GM18867 (cell line): ENCODE measurements around the gene BCCIP.

Experiments used
- ATAC-seq: cut with Tn5 transposase; IDR thresholded peaks from one replicate; pipeline ENCODE4 v1.9.1; 2021; ENCODE audit warnings: mild to moderate bottlenecking, moderate library complexity; ENCODE audit not compliant: unreplicated experiment

BCCIP gene

GRCh38 chr10:125822878-125823662 is at the start of gene BCCIP, which contains the start of gene UROS:
Gene BCCIP (plus strand): TSS chr10:125823546. CDS start chr10:125823558, 12 bp downstream.
Gene UROS (minus strand): TSS chr10:125823258. CDS start chr10:125816499, 6,759 bp downstream.
- peak; percentile 75 for ATAC-seq

GRCh38 chr10:125773687-125774543 is 49.4 kb upstream of the BCCIP start:
- ATAC-seq = no peak

GRCh38 chr10:125774581-125775191 is 48.7 kb upstream of the BCCIP start:
- ATAC-seq = no peak

GRCh38 chr10:125775491-125776106 is 47.7 kb upstream of the BCCIP start, which contains the start of gene MMP21:
Gene MMP21 (minus strand): TSS chr10:125775821. CDS start chr10:125775821, 0 bp downstream.
- no peak for ATAC-seq

- no peak for ATAC-seq
Observed at GRCh38 chr10:125777806-125778205, 45.5 kb upstream of the BCCIP start.

- ATAC-seq = no peak
Observed at GRCh38 chr10:125778556-125778955, 44.8 kb upstream of the BCCIP start.

GRCh38 chr10:125779403-125780327 is 43.7 kb upstream of the BCCIP start:
- no peak for ATAC-seq

DNA sequence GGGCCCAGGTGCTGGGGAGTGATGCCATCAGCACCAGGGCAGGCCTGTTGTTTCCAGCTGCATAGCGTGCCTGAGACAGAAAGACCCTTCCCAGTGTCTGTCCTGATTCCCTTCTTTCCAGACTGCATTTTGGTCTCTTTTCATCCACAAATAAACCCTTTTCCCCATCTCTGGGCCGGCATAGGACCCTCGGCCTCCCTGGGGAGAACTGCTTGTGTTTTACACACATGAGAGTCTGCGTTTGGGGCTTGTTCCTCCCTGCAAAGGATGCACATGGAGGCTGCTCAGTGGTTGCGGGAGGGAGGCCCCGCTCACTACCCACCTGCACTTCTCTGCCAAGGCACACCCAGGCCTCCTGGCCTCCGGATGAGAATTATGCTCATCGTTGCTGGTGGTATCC is 42.0 kb upstream of the BCCIP start:
- ATAC-seq = no peak

DNA sequence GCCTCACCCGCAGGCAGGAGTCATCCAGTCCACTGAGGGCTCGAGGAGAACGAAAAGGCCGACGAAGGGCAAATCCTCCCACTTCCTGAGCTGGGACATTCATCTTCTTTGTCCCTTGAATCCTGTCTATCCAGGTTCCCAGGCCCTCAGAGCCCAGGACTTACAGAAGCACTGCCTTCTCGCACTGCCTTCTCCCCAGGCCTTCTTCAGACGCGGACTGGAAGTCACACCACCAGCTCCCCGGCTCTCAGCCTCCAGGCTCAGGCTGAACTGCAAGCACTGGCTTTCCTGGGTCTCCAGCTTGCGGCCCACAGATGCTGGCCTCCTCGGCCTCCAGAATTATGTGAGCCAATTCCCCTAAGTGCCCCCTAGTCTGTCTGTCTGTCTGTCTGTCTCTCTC is 41.3 kb upstream of the BCCIP start:
- no peak for ATAC-seq

DNA sequence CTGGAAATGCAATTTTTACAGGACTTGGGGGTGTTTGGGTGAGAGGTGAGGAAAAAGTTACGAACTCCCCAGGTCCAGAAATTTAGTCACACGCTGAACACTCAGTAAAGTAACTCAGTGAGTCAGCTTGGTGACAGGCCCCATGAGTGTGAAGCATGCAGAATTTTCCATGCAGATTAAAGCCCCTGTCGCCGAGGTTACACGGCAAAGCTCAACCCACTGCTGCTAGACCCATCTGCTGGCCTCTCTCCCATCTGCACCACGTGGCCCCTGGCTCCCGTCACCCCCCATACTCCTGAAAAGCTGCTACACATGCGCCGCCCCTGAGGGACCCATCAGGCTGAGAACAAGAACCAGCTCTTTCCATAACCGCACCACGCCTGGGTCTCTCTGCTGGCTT is 40.7 kb upstream of the BCCIP start:
- no peak for ATAC-seq

GRCh38 chr10:125783408-125783807 is 39.9 kb upstream of the BCCIP start:
- no peak for ATAC-seq

DNA sequence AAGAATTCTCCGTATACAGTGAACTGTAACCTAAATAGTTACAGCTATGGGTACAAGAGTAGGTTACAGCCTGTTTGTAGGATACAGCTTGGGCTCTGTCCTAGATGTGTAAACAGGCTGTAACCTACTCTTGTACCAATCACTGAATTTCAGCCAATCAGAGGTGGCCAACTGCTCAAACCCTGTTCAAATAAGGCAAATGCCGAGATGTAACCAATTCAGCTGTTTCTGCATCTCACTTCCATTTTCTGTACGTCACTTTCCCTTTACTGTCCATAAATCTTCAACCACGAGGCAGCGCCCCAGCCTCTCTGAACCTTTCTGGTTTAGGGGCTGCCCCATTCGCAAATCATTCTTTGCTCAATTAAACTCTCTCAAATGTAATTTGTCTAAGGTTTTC is 39.4 kb upstream of the BCCIP start:
- ATAC-seq = peak; percentile 85

DNA sequence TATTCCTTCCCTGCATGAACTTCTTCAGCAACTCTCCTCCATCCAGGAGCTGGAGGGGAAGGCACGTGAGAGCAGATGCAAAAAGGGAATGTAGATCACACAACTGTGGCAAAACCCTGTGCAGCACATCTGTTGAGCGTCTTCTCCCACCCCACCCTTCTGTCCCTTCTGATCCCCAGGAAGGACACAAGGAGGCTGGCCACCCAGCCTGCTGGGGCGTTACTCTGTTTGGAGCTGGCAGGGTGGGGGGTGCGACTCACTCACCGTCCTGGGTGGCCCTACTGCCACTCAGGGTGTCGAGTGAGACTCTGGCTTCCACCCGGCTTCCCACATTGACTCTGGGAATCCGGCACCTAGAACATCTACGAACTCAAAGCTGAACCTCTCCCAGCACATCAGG is 37.6 kb upstream of the BCCIP start:
- no peak for ATAC-seq

DNA sequence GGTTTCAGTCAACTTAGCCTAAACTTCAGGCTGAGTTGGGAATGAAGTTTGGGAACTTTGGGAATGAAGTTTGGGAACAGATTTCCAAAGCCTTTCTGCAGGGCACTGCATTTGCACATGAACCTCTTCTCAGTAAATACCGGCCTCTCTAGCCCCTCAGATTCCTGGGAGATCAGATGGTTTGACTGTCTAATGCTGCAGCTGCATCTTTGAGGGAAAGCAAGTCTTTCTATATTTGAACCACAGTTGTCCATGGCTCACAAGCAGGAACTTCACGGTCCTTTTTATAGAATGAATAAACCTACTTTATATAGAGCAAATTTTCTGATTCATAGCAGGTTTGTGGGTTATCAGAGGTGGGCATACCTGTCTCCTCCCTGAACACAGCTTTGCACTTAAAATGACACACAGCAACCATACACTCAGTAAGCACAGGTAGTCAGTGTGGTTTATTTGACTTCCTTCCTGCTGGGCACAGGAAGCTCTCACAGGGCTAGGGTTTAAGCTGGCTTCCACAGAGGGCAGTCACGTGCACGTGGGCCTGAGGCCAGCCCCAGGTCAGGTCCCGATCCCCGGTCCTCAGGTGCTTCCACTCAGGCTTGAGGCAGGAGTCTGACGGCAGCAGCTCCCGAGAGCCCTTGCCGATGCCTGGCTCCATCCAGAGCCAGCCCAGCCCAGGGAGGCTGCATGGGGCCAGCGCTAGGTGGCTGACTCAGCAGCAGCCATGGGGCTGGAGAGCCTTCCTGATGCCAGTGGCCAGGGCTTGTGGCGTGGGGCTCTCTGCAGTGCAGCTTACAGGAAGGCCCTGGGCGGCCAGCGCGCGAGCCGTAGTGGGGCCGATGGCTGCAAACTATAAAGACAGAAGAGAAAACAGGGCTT is 35.0 kb upstream of the BCCIP start:
- no peak for ATAC-seq

- no peak for ATAC-seq
Observed at GRCh38 chr10:125792342-125793300, 30.7 kb upstream of the BCCIP start.

DNA sequence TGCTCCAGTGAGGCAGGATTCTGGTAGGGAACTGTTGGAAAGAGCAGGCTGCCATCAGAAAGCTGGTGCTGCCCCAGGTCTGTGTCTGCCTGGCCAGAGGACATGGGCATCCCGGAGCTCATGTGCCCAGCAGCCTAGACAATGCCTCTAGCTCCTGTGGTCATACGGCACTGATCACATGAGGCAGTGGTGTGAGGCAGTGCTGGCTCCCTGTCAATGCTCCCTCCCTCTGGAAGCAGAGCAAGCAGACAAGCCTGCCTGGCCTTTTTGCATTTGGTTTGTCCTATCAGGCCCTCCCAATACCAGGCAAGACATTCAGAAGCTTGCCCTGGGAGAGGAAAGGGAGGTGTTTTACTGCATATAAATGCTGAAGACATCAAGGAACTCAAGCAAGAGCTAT is 28.2 kb upstream of the BCCIP start:
- ATAC-seq = no peak

GRCh38 chr10:125795637-125796190 is 27.6 kb upstream of the BCCIP start:
- ATAC-seq = no peak
